Epithelial cell of umbilical artery (primary cell): Measurements from ENCODE around the gene ZNF616. TPM values are rescaled to one million over a fixed set of nuclear protein-coding genes. Genes with fewer than 3 reads are reported as not detected.

Experiments used
- total RNA-seq: library from RNA; depleted of rRNA; stranded (reverse); fragments of >200 nt; gene quantifications from 2 replicates; pipeline ENCODE4 v1.2.3, GENCODE V29; 2014

ZNF616 gene
- 5.2 and 11.2 TPM in 2 replicates for total RNA-seq

GRCh38 chr19:52139252-52140031, at the start of gene ZNF616:
ZNF616 (minus strand) TSS chr19:52139938; CDS start chr19:52130512, 9,426 bp downstream.

DNA sequence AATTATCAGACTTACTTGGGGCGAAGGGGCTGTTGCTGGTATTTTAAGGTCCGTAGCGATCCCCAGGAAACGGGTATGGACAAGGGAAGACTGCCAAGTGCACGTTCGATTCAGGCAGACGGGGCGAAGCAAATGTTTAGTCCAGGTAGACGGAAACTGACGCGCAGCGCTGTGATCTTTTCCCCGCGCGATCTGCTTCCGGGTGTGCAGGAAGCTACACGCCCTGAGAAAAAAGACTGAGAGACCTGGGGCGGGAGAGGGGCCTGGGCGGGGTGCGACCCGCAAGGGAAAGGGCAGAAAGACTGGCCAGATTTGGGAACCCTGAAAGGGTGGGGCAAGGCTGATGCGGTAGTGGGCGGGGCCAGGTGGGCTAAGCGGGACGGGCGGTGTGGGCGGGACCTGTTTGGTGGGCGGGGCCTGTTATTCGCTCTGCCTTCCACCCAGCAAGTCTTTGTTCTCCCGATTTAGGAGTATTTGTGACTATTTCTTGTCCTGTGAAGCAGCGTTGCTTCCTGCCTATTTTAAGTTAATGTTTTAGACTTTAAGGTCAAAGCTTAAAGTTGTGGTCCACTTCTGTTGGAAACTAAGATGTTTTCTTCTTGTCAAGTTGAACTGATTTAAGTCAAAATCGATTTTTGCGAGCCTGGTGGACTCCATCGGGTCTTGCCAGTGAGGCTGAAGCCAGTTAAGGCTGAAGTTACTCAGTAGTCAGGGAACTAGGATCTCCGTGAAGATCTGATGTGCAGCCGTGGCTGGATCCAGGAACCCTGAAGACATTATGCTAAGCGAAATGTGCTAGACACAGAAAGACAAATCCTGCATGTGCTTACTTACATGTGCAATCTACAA, 31.8 kb upstream of the ZNF616 start, which contains the start of gene ZNF836:
Gene ZNF836 (minus strand): TSS at position 301 of the 849 bp plus-strand sequence. CDS start 3,549 bp downstream, outside the sequence.

GRCh38 chr19:52095172-52096014, 44.3 kb downstream of the ZNF616 start, which contains the start of gene ZNF841:
ZNF841 (minus strand) TSS chr19:52095765; CDS start chr19:52084801, 10,964 bp downstream.

Other genes starting within 250 kb of the ZNF616 start
- 6.8 and 16.0 TPM in 2 replicates for gene ZNF649, start 234.9 kb downstream of the ZNF616 start, total RNA-seq
- 5.2 and 12.5 TPM in 2 replicates for gene ZNF613, start 212.5 kb downstream of the ZNF616 start, total RNA-seq
- 8.8 and 9.0 TPM in 2 replicates for gene ZNF350, start 153.1 kb downstream of the ZNF616 start, total RNA-seq
- gene ZNF615, start 131.7 kb downstream of the ZNF616 start, total RNA-seq: 6.5 and 16.7 TPM in 2 replicates
- gene ZNF614, start 111.6 kb downstream of the ZNF616 start, total RNA-seq: 11.1 and 11.4 TPM in 2 replicates
- gene ZNF432, start 91.1 kb downstream of the ZNF616 start, total RNA-seq: 5.5 and 8.2 TPM in 2 replicates
- 11.7 and 17.9 TPM in 2 replicates for gene ZNF841, start 44.2 kb downstream of the ZNF616 start, total RNA-seq
- gene ZNF836, start 31.7 kb upstream of the ZNF616 start, total RNA-seq: 3.5 and 3.6 TPM in 2 replicates
- 84.8 and 90.0 TPM in 2 replicates for gene PPP2R1A, start 50.1 kb upstream of the ZNF616 start, total RNA-seq
- 9.4 and 9.9 TPM in 2 replicates for gene ZNF766, start 129.6 kb upstream of the ZNF616 start, total RNA-seq
- 3.5 and 3.9 TPM in 2 replicates for gene ZNF480, start 157.2 kb upstream of the ZNF616 start, total RNA-seq
- 0.97 and 1.4 TPM in 2 replicates for gene ZNF610, start 196.3 kb upstream of the ZNF616 start, total RNA-seq
- 12.3 and 17.5 TPM in 2 replicates for gene ZNF880, start 230.0 kb upstream of the ZNF616 start, total RNA-seq